Astrocyte (in vitro differentiated cells and primary cell): ENCODE results near the gene GPATCH3.

Source experiments
- EZH2 ChIP-seq: IDR thresholded peaks from 2 replicates; pipeline ENCODE4 v1.6.1; 2012; ENCODE audit warnings: mild to moderate bottlenecking, low read length, inconsistent platforms; ENCODE audit not compliant: insufficient read depth
- TF ChIP-seq, protein P1 (sequence below): IDR thresholded peaks from 2 replicates; pipeline ENCODE4 v1.5.1; 2011; ENCODE audit warnings: low read depth, mild to moderate bottlenecking, inconsistent platforms, low read length, moderate library complexity; ENCODE audit not compliant: insufficient read depth

DNA sequence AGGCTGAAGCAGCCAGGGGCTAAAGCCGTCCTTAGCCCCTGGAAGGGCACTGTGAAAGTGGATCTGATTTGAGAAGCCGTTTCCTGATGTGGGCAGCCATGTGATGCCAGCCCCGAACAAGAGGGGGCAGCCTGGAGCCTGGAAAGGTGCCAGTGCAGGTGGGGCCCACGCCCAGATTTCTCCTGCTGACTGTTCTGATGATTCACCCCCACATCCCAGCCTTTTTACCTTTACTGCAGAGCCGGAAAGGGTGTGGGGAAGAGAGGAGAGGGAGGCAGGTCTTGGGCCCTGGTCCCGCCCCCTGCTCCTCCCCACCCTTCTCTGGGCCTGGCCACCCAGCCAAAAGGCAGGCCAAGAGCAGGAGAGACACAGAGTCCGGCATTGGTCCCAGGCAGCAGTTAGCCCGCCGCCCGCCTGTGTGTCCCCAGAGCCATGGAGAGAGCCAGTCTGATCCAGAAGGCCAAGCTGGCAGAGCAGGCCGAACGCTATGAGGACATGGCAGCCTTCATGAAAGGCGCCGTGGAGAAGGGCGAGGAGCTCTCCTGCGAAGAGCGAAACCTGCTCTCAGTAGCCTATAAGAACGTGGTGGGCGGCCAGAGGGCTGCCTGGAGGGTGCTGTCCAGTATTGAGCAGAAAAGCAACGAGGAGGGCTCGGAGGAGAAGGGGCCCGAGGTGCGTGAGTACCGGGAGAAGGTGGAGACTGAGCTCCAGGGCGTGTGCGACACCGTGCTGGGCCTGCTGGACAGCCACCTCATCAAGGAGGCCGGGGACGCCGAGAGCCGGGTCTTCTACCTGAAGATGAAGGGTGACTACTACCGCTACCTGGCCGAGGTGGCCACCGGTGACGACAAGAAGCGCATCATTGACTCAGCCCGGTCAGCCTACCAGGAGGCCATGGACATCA lies 37.2 kb downstream of the GPATCH3 start, which contains the start of gene SFN:
- TF ChIP-seq EZH2, result no peak
- TF ChIP-seq, protein P1, sequence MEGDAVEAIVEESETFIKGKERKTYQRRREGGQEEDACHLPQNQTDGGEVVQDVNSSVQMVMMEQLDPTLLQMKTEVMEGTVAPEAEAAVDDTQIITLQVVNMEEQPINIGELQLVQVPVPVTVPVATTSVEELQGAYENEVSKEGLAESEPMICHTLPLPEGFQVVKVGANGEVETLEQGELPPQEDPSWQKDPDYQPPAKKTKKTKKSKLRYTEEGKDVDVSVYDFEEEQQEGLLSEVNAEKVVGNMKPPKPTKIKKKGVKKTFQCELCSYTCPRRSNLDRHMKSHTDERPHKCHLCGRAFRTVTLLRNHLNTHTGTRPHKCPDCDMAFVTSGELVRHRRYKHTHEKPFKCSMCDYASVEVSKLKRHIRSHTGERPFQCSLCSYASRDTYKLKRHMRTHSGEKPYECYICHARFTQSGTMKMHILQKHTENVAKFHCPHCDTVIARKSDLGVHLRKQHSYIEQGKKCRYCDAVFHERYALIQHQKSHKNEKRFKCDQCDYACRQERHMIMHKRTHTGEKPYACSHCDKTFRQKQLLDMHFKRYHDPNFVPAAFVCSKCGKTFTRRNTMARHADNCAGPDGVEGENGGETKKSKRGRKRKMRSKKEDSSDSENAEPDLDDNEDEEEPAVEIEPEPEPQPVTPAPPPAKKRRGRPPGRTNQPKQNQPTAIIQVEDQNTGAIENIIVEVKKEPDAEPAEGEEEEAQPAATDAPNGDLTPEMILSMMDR, result no peak
